H1 (cell line): ENCODE results near the gene BCL2L1.

ENCODE experiments used
- ATF3 ChIP-seq: IDR thresholded peaks from 2 replicates; pipeline ENCODE4 v1.6.1; 2011; ENCODE audit warnings: low read depth, mild to moderate bottlenecking, low read length; ENCODE audit not compliant: insufficient read depth
- CTBP2 ChIP-seq: IDR thresholded peaks from 2 replicates; pipeline ENCODE4 v1.7.0; 2011; ENCODE audit warnings: borderline replicate concordance, mild to moderate bottlenecking, moderate library complexity, mixed read lengths, low read length; ENCODE audit not compliant: insufficient read depth, insufficient read length
- CTCF ChIP-seq, 3 experiments: IDR thresholded peaks; 1 replicate in 2 of 3; 2 replicates in 1 of 3; pipeline versions ENCODE4 v1.5.1 to v1.6.1; 2011; ENCODE audit warnings: low read length in 3 of 3, mild to moderate bottlenecking in 3 of 3, inconsistent platforms in 2 of 3, low read depth in 1 of 3, moderate library complexity in 1 of 3; ENCODE audit not compliant: insufficient read depth in 1 of 3; ENCODE audit errors: control extremely low read depth in 1 of 3
- E2F6 ChIP-seq: IDR thresholded peaks from 2 replicates; pipeline ENCODE4 v1.6.1; 2012; ENCODE audit warnings: inconsistent platforms
- EZH2 ChIP-seq: fragments of 200-600 bp; sonication (generic); IDR thresholded peaks from 2 replicates; pipeline ENCODE4 v1.7.1; 2012; ENCODE audit warnings: low read depth, mild to moderate bottlenecking, moderate library complexity, low read length, inconsistent platforms; ENCODE audit not compliant: severe bottlenecking
- POLR2A ChIP-seq, 2 experiments: IDR thresholded peaks; 1 replicate in 1 of 2; 2 replicates in 1 of 2; pipeline ENCODE4 v1.6.1; 2011; ENCODE audit warnings: low read depth in 2 of 2, low read length in 2 of 2, mild to moderate bottlenecking in 2 of 2; ENCODE audit errors: control extremely low read depth in 1 of 2
- RAD21 ChIP-seq, 2 experiments: IDR thresholded peaks in 1 of 2; conservative IDR thresholded peaks in 1 of 2; 2 replicates each; pipeline ENCODE4 v1.6.1; 2011; ENCODE audit warnings: low read depth in 2 of 2, low read length in 2 of 2, improper control_type of control experiment in 1 of 2, inconsistent platforms in 1 of 2, mild to moderate bottlenecking in 1 of 2, moderate library complexity in 1 of 2
- SIRT6 ChIP-seq: IDR thresholded peaks from one replicate; pipeline ENCODE4 v1.7.1; 2012; ENCODE audit warnings: low read length, inconsistent platforms

- TF ChIP-seq CTCF (IDR thresholded peaks at IDR 0.05; ENCODE audit: control extremely low read depth in 1 of 3, insufficient read depth in 1 of 3, low read depth in 1 of 3, low read length in 3 of 3) (no peak), E2F6 (no peak), SIRT6 (no peak), CTBP2 (no peak), POLR2A (IDR thresholded peaks at IDR 0.05; ENCODE audit: control extremely low read depth in 1 of 2, low read depth in 2 of 2, low read length in 2 of 2) (no peak), EZH2 (no peak), ATF3 (no peak), RAD21 (IDR thresholded peaks at IDR 0.05 in 1 of 2, conservative IDR thresholded peaks at IDR 0.05 in 1 of 2; ENCODE audit: low read depth in 2 of 2, low read length in 2 of 2) (no peak)
These were observed 17.5 kb upstream of the BCL2L1 start for GRCh38 chr20:31740208-31740607.
